ENCODE data around the gene DNHD1. TPM values are rescaled to one million over a fixed set of nuclear protein-coding genes. Genes with fewer than 3 reads are reported as not detected.

Gene DNHD1
- total and polyA plus RNA-seq, 9 of the 15 experiments (the other 6 are each of a cell fraction or from before 2014, with no cell fraction given): 0.82 to 9.7 (median 3.8) TPM

GRCh38 chr11:6481012-6481923 lies 15.8 kb upstream of the DNHD1 start, which contains the start of the genes ARFIP2 and TIMM10B (continued):
- TF ChIP-seq CREB3 (tag; conservative IDR thresholded peaks at IDR 0.05; ENCODE audit: low read depth): no peak
- TF ChIP-seq SREBF1 (IDR thresholded peaks at IDR 0.05; ENCODE audit: borderline replicate concordance, low read depth, low read length): peak; percentile 98
- no peak for TF ChIP-seq TAF15 (IDR thresholded peaks at IDR 0.05; ENCODE audit: low read depth, low read length)
- no peak for TF ChIP-seq PPARD (CRISPR knock-in tag; IDR thresholded peaks at IDR 0.05)
- no peak for TF ChIP-seq ASH1L (IDR thresholded peaks at IDR 0.05; ENCODE audit: borderline replicate concordance, low read depth, partially characterized antibody)
- no peak for TF ChIP-seq NFYB (IDR thresholded peaks at IDR 0.05; ENCODE audit: extremely low read depth, insufficient read length)
- TF ChIP-seq TAF7 (tag; IDR thresholded peaks at IDR 0.05): peak; percentile 38; the same call in 1 of the 2 replicates
- no peak for TF ChIP-seq ZNF699 (CRISPR knock-in tag; IDR thresholded peaks at IDR 0.05; ENCODE audit: insufficient replicate concordance)
- no peak for TF ChIP-seq HNRNPL (IDR thresholded peaks at IDR 0.05; ENCODE audit: low read depth, low read length)
- peak; percentile 67; the same call in 1 of the 2 replicates for TF ChIP-seq ATF3 (IDR thresholded peaks at IDR 0.05)
- 0 out of 2 replicates have a peak, but pooled peaks have one; percentile 27 for TF ChIP-seq ATF3 (CRISPR knock-in tag; conservative IDR thresholded peaks at IDR 0.05)
- TF ChIP-seq, protein P1, sequence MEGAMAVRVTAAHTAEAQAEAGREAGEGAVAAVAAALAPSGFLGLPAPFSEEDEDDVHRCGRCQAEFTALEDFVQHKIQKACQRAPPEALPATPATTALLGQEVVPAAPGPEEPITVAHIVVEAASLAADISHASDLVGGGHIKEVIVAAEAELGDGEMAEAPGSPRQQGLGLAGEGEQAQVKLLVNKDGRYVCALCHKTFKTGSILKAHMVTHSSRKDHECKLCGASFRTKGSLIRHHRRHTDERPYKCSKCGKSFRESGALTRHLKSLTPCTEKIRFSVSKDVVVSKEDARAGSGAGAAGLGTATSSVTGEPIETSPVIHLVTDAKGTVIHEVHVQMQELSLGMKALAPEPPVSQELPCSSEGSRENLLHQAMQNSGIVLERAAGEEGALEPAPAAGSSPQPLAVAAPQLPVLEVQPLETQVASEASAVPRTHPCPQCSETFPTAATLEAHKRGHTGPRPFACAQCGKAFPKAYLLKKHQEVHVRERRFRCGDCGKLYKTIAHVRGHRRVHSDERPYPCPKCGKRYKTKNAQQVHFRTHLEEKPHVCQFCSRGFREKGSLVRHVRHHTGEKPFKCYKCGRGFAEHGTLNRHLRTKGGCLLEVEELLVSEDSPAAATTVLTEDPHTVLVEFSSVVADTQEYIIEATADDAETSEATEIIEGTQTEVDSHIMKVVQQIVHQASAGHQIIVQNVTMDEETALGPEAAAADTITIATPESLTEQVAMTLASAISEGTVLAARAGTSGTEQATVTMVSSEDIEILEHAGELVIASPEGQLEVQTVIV (CRISPR knock-in tag; IDR thresholded peaks at IDR 0.05; ENCODE audit: borderline replicate concordance): no peak
- TF ChIP-seq SNRNP70 (optimal IDR thresholded peaks at IDR 0.05; ENCODE audit: low read depth, low read length): no peak
- TF ChIP-seq CHCHD3 (CRISPR knock-in tag; IDR thresholded peaks at IDR 0.05): no peak
- TF ChIP-seq, protein P2, sequence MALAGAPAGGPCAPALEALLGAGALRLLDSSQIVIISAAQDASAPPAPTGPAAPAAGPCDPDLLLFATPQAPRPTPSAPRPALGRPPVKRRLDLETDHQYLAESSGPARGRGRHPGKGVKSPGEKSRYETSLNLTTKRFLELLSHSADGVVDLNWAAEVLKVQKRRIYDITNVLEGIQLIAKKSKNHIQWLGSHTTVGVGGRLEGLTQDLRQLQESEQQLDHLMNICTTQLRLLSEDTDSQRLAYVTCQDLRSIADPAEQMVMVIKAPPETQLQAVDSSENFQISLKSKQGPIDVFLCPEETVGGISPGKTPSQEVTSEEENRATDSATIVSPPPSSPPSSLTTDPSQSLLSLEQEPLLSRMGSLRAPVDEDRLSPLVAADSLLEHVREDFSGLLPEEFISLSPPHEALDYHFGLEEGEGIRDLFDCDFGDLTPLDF (CRISPR knock-in tag; IDR thresholded peaks at IDR 0.05): peak; percentile 52; the same call in 1 of the 2 replicates
- TF ChIP-seq RBM14 (IDR thresholded peaks at IDR 0.05; ENCODE audit: borderline replicate concordance, insufficient read depth, low read depth, low read length): no peak
